CD4-positive, alpha-beta T cell (primary cell): ENCODE data around the gene LAPTM4A. TPM values are rescaled to one million over a fixed set of nuclear protein-coding genes. Genes with fewer than 3 reads are reported as not detected.
"Not testable (repeated sequence)": the region's sequence is repeated elsewhere in the genome, so short reads cannot be mapped to it uniquely, and the experiment has no call there.

Experiments used
- ATAC-seq: fragments of 200-7000 bp; cut with Tn5 transposase; one replicate; pipeline ENCODE4 v1.10.0; 2022; ENCODE audit warnings: mild to moderate bottlenecking; ENCODE audit not compliant: poor library complexity
- CTCF ChIA-PET: fragments of 350-600 bp; sonication (Branson Sonifier 250); formaldehyde crosslinking; loops from one replicate; lab custom pipeline; 2021; ENCODE audit warnings: antibody characterized with exemption, inconsistent platforms; lab: Charles Lee
- POLR2A ChIA-PET: fragments of 350-600 bp; sonication (Branson Sonifier 250); formaldehyde crosslinking; loops from one replicate; lab custom pipeline; 2021; ENCODE audit warnings: antibody characterized with exemption, inconsistent platforms; lab: Charles Lee
- DNase-seq, 14 experiments: peaks; one replicate each; pipeline ENCODE4 v3.0.0-alpha.2; 2013 to 2020; ENCODE audit warnings: mixed read lengths in 2 of 14
- H3K27ac ChIP-seq, 2 donors: one replicate each; pipeline versions ENCODE4 v1.5.1 to v1.7.0; 2013; ENCODE audit warnings: low read length in 2 of 2, low read depth in 1 of 2, mild to moderate bottlenecking in 1 of 2
- H3K27me3 ChIP-seq, 2 experiments: 1 replicate in 1 of 2; 2 replicates in 1 of 2; pipeline versions ENCODE4 v1.6.1 to v1.7.0; 2013; ENCODE audit warnings: low read length in 2 of 2, control low read depth in 1 of 2, mild to moderate bottlenecking in 1 of 2, moderate library complexity in 1 of 2; ENCODE audit not compliant: insufficient read depth in 2 of 2, control insufficient read depth in 1 of 2
- H3K36me3 ChIP-seq: one replicate; pipeline ENCODE4 v1.6.1; 2013; ENCODE audit warnings: low read length, control low read depth; ENCODE audit not compliant: insufficient read depth
- H3K4me1 ChIP-seq: one replicate; pipeline ENCODE4 v1.6.1; 2013; ENCODE audit warnings: low read length, control low read depth; ENCODE audit not compliant: insufficient read depth
- H3K4me3 ChIP-seq: one replicate; pipeline ENCODE4 v1.5.1; 2013; ENCODE audit warnings: mild to moderate bottlenecking, low read length, moderate library complexity
- H3K9me3 ChIP-seq, 2 experiments: 1 replicate in 1 of 2; 2 replicates in 1 of 2; pipeline versions ENCODE4 v1.6.1 to v1.7.0; 2013; ENCODE audit warnings: low read length in 2 of 2, mild to moderate bottlenecking in 2 of 2, control low read depth in 1 of 2, moderate library complexity in 1 of 2; ENCODE audit not compliant: control insufficient read depth in 1 of 2, insufficient read depth in 1 of 2
- H3K27ac Mint-ChIP-seq: one replicate; pipeline ENCODE4 v1.8.0; 2020; ENCODE audit warnings: mixed read lengths
- H3K27me3 Mint-ChIP-seq: one replicate; pipeline ENCODE4 v1.8.0; 2021; ENCODE audit warnings: mixed read lengths
- H3K36me3 Mint-ChIP-seq: one replicate; pipeline ENCODE4 v1.8.0; 2021; ENCODE audit warnings: low read depth, mixed read lengths
- H3K4me1 Mint-ChIP-seq: one replicate; pipeline ENCODE4 v1.8.0; 2021; ENCODE audit warnings: low read depth, mixed read lengths
- H3K4me3 Mint-ChIP-seq: one replicate; pipeline ENCODE4 v1.8.0; 2020; ENCODE audit warnings: mild to moderate bottlenecking, mixed read lengths
- H3K9me3 Mint-ChIP-seq: one replicate; pipeline ENCODE4 v1.8.0; 2020; ENCODE audit warnings: mixed read lengths
- CTCF ChIP-seq: fragments of 200-600 bp; IDR thresholded peaks from one replicate; pipeline ENCODE4 v1.8.0; 2022; ENCODE audit warnings: antibody characterized with exemption, mild to moderate bottlenecking
- intact Hi-C, 2 experiments: fragments of 100-400 bp; cut with DNase I in 1 of 2; cut with micrococcal nuclease in 1 of 2; formaldehyde crosslinking; loops; one replicate each; pipeline versions ENCODE4 v1.15.1 to v1.9.0; 2023 to 2025; cut with DNase I, micrococcal nuclease
- total RNA-seq, 174 experiments: library from RNA in 2 of 174; stranded (reverse) in 2 of 174; gene quantifications; one replicate each; pipeline ENCODE4 v1.2.3 and lab custom pipeline; 2021 to 2026

Gene LAPTM4A
- total RNA-seq, 2 experiments from 2014 or later = 59.4 to 62.0 TPM

GRCh38 chr2:20082812-20083211 is 31.4 kb upstream of the LAPTM4A start:
- POLR2A ChIA-PET, H3K9me3 Mint-ChIP-seq, H3K4me3 Mint-ChIP-seq, DNase-seq, H3K27ac ChIP-seq, intact Hi-C loops, CTCF ChIA-PET, H3K4me1 ChIP-seq, H3K27ac Mint-ChIP-seq, H3K4me3 ChIP-seq, H3K27me3 Mint-ChIP-seq, H3K36me3 Mint-ChIP-seq, H3K27me3 ChIP-seq, H3K9me3 ChIP-seq, H3K4me1 Mint-ChIP-seq, H3K36me3 ChIP-seq, ATAC-seq: not testable (repeated sequence)

- no peak overlapping the region for H3K4me3 Mint-ChIP-seq
- no peaks in the 10 kb centered on the region for H3K4me1 Mint-ChIP-seq
- Histone ChIP-seq H3K4me3 (no peak overlapping the region), H3K9me3 (no peaks in the 10 kb centered on the region), H3K36me3 (no peaks in the 10 kb centered on the region), H3K27ac (no peak overlapping the region), H3K4me1 (no peaks in the 10 kb centered on the region), H3K27me3 (no peaks in the 10 kb centered on the region)
- no peak overlapping the region for H3K27ac Mint-ChIP-seq
- CTCF ChIA-PET = no interaction called here
- no peaks in the 10 kb centered on the region for H3K27me3 Mint-ChIP-seq
- intact Hi-C loops = no loop called here
- H3K9me3 Mint-ChIP-seq = no peaks in the 10 kb centered on the region
- no peak for TF ChIP-seq CTCF
- POLR2A ChIA-PET = no interaction called here
- ATAC-seq (no peak), DNase-seq (no peak)
- no peaks in the 10 kb centered on the region for H3K36me3 Mint-ChIP-seq
Measured at GRCh38 chr2:20081841-20082240, 30.4 kb upstream of the LAPTM4A start.

GRCh38 chr2:20080839-20081415 is 29.5 kb upstream of the LAPTM4A start:
- no peaks in the 10 kb centered on the region for H3K36me3 Mint-ChIP-seq
- no peaks in the 10 kb centered on the region for H3K27me3 Mint-ChIP-seq
- H3K9me3 ChIP-seq = no peaks in the 10 kb centered on the region
- DNase-seq (no peak), ATAC-seq (no peak)
- H3K4me1 Mint-ChIP-seq = no peaks in the 10 kb centered on the region
- H3K4me1 ChIP-seq = no peaks in the 10 kb centered on the region
- no peak overlapping the region for H3K27ac ChIP-seq
- H3K27ac Mint-ChIP-seq = no peak overlapping the region
- intact Hi-C loops = no loop called here
- no peaks in the 10 kb centered on the region for H3K36me3 ChIP-seq
- TF ChIP-seq CTCF = no peak
- POLR2A ChIA-PET = no interaction called here
- CTCF ChIA-PET = no interaction called here
- no peaks in the 10 kb centered on the region for H3K9me3 Mint-ChIP-seq
- no peak overlapping the region for H3K4me3 Mint-ChIP-seq
- H3K27me3 ChIP-seq = no peaks in the 10 kb centered on the region
- H3K4me3 ChIP-seq = no peak overlapping the region

- H3K4me3 ChIP-seq = no peak overlapping the region
- H3K4me3 Mint-ChIP-seq = no peak overlapping the region
- no peaks in the 10 kb centered on the region for H3K4me1 ChIP-seq
- H3K36me3 Mint-ChIP-seq = no peaks in the 10 kb centered on the region
- ChIA-PET POLR2A (no interaction called here), CTCF (no interaction called here)
- H3K27ac ChIP-seq = no peak overlapping the region
- no peaks in the 10 kb centered on the region for H3K27me3 Mint-ChIP-seq
- TF ChIP-seq CTCF = no peak
- H3K36me3 ChIP-seq = no peaks in the 10 kb centered on the region
- no peaks in the 10 kb centered on the region for H3K27me3 ChIP-seq
- intact Hi-C loops = no loop called here
- DNase-seq (no peak), ATAC-seq (no peak)
- no peaks in the 10 kb centered on the region for H3K4me1 Mint-ChIP-seq
- no peak overlapping the region for H3K27ac Mint-ChIP-seq
- no peaks in the 10 kb centered on the region for H3K9me3 ChIP-seq
- H3K9me3 Mint-ChIP-seq = no peaks in the 10 kb centered on the region
Measured at GRCh38 chr2:20080428-20080827, 29.0 kb upstream of the LAPTM4A start.
